Measurements from ENCODE around the gene UBALD1.
"Not testable (repeated sequence)": the region's sequence is repeated elsewhere in the genome, so short reads cannot be mapped to it uniquely, and the experiment has no call there.

Gene UBALD1

GRCh38 chr16:4599037-4599436, 15.7 kb downstream of the UBALD1 start:
- DNase-seq: no peak

GRCh38 chr16:4597174-4597573, 17.5 kb downstream of the UBALD1 start:
- DNase-seq: no peak

- no peak for DNase-seq
Measured at GRCh38 chr16:4594433-4595410, 20.0 kb downstream of the UBALD1 start.

- no peak for DNase-seq
Measured at GRCh38 chr16:4593086-4593485, 21.6 kb downstream of the UBALD1 start.

GRCh38 chr16:4591706-4592470, 22.8 kb downstream of the UBALD1 start:
- DNase-seq: no peak

GRCh38 chr16:4591191-4591590, 23.5 kb downstream of the UBALD1 start:
- no peak for DNase-seq

GRCh38 chr16:4588961-4589360, 25.7 kb downstream of the UBALD1 start:
- DNase-seq: no peak

- no peak for DNase-seq
Measured at GRCh38 chr16:4588386-4588785, 26.3 kb downstream of the UBALD1 start.

- no peak for DNase-seq
Measured at GRCh38 chr16:4586291-4586690, 28.4 kb downstream of the UBALD1 start.

GRCh38 chr16:4583906-4584305, 30.8 kb downstream of the UBALD1 start:
- DNase-seq: no peak

- DNase-seq: no peak
Measured at GRCh38 chr16:4580250-4580649, 34.4 kb downstream of the UBALD1 start.

GRCh38 chr16:4578961-4579530, 35.6 kb downstream of the UBALD1 start:
- DNase-seq: no peak

- no peak for DNase-seq
Measured at GRCh38 chr16:4576008-4576407, 38.7 kb downstream of the UBALD1 start.

- no peak for DNase-seq
Measured at GRCh38 chr16:4574919-4575705, 39.6 kb downstream of the UBALD1 start.

- DNase-seq: not testable (repeated sequence)
Measured at GRCh38 chr16:4573926-4574325, 40.8 kb downstream of the UBALD1 start.

GRCh38 chr16:4572715-4573114, 42.0 kb downstream of the UBALD1 start:
- peak in 1 of 56 donors; percentile 13 for DNase-seq

GRCh38 chr16:4570688-4571321, 43.9 kb downstream of the UBALD1 start:
- no peak for DNase-seq

GRCh38 chr16:4570086-4570485, 44.6 kb downstream of the UBALD1 start:
- no peak for DNase-seq

- DNase-seq: no peak
Measured at GRCh38 chr16:4566144-4566543, 48.5 kb downstream of the UBALD1 start.

GRCh38 chr16:4564661-4565267, 49.9 kb downstream of the UBALD1 start:
- DNase-seq: no peak
